HuH-7 (cell line): ENCODE measurements around the gene C19orf33.
"Not testable (repeated sequence)": the region's sequence is repeated elsewhere in the genome, so short reads cannot be mapped to it uniquely, and the experiment has no call there.

Experiments used
- DNase-seq: peaks from one replicate; pipeline ENCODE4 v3.0.0; 2011; ENCODE audit warnings: low spot score

C19orf33 gene

DNA sequence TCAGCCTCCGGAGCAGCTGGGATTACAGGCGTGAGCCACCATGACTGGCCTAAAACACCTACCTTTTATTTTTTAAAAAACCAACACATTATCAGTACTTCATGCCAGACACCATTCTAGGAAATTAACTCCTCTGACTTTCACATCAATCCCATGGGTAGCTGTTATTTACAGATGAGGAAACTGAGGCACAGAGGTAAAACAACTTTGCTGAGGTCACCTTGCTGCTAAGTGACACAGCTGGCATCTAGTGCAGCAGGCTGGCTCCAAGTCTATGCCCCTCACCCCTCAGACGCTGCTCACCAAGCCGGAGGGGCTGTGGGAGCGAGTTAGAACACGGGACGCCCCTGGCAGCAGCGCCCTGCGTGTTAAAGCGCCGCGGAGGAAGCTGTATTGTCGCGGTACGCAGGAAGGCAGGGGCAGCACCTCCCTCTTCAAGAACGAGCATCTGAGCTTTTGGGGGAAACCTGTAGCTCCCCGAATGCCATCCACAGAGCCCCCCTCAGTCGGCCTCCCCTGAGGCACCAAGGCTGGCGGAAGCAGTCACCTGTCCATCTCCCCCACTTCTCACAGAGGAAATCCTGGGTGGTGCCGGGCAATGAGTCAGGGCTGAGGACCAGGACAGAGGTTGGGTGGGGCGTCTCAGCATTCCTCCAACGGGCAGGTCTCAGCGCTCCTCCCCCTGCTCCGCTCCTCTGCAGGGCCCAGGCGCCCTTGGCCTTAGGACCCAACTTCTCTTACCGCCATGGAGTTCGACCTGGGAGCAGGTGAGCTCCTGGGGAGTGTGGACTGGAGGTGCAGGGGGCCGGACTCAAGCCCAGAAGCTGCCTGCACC, at the start of gene C19orf33:
Gene C19orf33 (plus strand): TSS at position 735 of the 835 bp plus-strand sequence. CDS start 11 bp downstream, at position 746.
- DNase-seq: peak; percentile 82

DNA sequence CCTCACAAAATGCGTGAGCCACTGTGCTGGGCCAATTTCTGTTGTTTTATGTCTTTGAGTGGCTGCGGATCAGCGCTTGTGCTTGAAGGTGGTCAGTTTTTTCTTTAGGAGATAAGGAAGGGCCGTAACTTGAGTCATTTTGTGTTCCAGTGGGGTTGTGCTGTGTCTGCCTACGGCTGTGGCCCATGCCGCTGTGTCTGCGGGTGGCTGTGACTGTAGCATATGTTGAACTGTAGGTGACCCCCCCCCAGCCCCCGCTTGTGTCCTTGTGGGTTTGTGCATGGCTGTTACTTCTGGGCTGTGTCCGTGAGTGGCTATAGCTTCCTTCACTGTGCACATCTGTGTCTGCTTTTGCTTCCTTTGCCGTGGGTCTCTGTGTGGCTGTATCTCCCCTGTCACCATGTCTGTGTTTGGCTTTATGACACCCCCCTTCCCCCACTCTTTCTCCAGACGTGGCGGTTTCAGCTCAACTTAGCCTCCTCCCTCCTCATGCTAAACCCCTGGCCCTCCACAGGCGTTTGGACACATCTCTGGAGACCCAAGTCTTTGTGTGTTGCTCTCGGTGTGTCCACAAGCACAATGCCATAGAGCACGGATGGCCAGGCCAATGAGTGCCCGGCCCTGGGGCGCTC, 48.6 kb upstream of the C19orf33 start:
- no peak for DNase-seq

- not testable (repeated sequence) for DNase-seq
Measured at GRCh38 chr19:38261942-38262341, 42.1 kb upstream of the C19orf33 start.

- DNase-seq: no peak
Measured at GRCh38 chr19:38262585-38263268, 41.3 kb upstream of the C19orf33 start.

- no peak for DNase-seq
Measured at GRCh38 chr19:38263689-38264485, 40.2 kb upstream of the C19orf33 start.

DNA sequence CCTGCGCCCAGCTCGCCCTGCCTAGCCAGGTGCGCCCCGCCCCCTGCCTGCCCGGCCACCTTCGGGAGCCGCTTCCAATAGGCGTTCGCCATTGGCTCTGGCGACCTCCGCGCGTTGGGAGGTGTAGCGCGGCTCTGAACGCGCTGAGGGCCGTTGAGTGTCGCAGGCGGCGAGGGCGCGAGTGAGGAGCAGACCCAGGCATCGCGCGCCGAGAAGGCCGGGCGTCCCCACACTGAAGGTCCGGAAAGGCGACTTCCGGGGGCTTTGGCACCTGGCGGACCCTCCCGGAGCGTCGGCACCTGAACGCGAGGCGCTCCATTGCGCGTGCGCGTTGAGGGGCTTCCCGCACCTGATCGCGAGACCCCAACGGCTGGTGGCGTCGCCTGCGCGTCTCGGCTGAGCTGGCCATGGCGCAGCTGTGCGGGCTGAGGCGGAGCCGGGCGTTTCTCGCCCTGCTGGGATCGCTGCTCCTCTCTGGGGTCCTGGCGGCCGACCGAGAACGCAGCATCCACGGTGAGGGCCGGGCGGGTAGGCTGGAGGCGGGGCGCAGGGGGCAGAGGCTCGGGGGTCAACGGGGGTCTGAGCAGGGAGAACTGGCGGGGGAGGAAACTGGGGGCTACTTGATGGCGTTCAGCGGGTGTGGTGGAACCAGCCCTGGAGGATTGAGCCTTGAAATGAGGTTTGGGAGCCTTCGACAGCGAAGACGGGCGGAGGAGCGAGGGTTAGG, 39.4 kb upstream of the C19orf33 start, which contains the start of gene SPINT2:
Gene SPINT2 (plus strand): TSS at position 88 of the 727 bp plus-strand sequence. CDS start 320 bp downstream, at position 408.
- no peak for DNase-seq

DNA sequence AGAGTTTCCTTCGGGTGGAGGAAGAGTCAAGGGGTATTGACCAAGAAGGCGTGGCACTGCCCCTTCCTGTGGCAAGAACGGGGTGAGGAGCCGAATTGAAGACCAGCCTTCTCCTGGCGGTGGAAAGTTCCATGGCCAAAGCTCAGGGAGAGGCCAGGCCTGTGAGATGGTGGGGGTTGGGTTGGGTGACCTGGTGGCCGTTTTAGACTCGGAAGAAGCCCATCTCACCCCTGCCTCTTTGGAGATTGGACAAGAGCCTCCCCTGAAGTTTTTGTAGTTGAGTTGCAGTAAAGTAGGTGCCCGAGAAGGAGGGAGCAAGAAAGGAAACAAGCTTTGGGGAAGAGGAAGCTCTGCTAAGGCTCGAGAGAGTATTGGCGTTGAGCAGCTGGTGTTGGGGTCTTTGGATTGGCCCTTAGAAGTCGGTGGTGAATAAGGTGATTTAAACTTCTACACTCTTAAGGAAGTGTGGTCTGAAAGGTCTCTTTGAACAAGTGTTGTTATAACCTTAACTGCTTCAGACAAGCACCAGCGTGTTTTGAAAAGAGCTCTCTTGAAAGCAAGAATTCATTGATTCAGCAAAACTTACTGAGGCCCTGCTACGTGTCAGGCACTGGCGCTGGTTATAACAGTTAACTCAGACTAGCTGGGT, 38.7 kb upstream of the C19orf33 start:
- DNase-seq: no peak

GRCh38 chr19:38265921-38266429, 38.1 kb upstream of the C19orf33 start:
- no peak for DNase-seq

GRCh38 chr19:38266981-38267597, 37.0 kb upstream of the C19orf33 start:
- no peak for DNase-seq

DNA sequence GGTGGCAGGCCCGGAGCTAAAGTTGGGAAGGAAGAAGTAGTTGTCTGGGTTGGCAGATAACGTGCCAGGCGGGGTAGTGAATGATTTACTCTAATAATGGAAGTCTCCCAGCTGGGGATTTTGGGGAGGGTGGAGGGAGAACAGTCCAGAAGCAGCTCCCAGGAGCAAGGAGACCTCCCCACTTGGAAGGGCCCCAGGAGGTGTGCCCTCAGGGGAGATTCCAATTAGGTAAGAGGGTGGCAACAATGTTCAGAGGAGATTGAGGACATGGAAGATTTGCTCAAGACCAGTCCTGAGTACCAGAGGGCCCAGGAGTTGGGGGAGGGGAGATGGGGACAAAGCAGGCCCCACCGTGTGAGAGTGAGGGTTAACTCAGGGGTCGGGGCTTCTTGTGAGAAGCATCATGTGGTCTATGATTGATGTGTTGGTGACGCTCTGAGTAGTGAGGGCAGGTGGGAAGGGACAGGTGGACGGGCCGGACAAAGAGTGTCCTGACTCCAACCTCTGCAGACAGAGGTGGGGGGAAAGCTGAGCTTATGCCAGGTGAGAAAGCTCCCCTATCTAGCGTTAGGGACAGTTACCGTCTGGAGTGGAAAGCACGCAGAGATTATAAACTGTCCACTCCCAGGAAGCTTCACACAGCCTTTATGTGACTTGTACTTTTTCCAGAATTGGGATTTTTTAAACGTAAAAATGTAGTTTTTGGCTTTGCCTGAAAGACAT, 36.1 kb upstream of the C19orf33 start:
- no peak for DNase-seq

DNA sequence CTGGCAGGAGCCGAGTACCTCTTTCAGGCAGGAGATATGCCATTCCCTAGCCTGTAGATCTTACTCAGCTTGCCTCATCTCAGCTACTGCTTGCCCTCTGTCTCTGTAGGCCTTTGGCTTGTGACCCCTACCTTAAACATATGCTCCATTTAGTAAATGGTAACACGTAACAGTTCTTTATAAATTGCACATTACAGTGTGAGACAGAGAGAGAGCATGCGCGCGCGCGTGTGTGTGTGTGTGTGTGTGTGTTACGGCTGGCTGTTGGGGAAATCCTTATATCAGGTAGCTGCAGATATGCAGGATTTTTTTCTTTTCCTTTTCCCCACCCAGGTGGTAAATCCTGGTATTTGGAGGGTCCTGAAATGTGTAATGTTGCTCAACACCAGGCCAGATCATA, 35.5 kb upstream of the C19orf33 start:
- DNase-seq: no peak

GRCh38 chr19:38270587-38271167, 33.4 kb upstream of the C19orf33 start:
- DNase-seq: no peak

GRCh38 chr19:38273499-38273898, 30.6 kb upstream of the C19orf33 start:
- peak; percentile 67 for DNase-seq

GRCh38 chr19:38274739-38275138, 29.3 kb upstream of the C19orf33 start:
- no peak for DNase-seq

- no peak for DNase-seq
Measured at GRCh38 chr19:38276942-38277517, 27.0 kb upstream of the C19orf33 start.

- DNase-seq: no peak
Measured at GRCh38 chr19:38277549-38277948, 26.5 kb upstream of the C19orf33 start.

DNA sequence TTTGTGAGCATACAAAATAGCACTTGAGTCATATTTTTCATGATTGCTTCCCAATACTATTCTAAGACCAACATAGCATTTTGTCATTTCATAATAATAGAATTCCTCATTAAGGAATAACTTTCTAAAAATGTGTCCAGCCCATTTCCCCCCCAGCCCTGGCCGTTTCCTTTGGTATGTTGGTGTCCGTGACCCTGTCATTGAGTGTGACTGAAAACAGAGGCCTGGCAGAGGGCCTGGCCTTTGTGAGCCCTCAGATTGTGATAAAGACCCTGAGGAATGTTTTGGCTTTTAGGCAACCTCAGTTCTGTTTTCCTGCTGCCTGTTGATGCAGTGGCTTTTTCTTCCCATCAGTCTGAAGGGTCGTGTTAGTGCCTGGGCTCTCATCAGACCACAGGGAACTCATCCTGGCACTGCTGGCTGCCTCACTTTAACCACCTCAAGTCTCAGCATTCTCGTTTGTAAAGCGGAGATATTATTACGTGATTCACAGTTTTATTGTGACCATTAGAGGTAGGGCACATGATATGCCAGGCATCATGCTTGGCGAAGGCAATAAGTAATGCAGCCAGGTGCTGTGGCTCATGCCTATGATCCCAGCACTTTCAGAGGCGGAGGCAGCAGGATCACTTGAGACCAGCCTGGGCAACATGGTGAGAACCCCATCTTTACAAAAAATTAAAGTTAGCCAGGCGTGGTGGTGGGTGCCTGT, 25.9 kb upstream of the C19orf33 start:
- DNase-seq: no peak

DNA sequence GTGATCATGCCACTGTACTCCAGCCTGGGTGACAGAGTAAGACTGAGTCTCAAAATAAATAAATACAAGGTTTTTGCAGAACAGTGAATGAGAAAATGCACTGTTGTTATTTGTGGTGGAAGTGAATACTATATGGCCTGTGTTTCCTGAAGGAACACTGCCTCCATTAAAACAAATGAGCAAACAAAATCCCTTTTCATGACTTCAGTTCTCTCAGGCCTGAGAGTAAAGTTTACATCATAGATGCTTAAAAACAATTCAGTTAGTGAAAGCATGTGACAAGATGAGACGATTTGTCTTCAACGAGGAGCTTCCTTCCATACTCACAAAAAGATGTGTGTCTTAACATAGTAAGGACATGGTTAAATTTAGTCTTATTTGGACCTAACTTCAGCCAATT, 25.3 kb upstream of the C19orf33 start:
- DNase-seq: no peak
